Activated T-cell treated with anti-CD3 and anti-CD28 coated beads, Interleukin-2, amount 50 U/mL, for 4 hours (primary cell): ENCODE data around the gene LMCD1. TPM values are rescaled to one million over a fixed set of nuclear protein-coding genes. Genes with fewer than 3 reads are reported as not detected.

ENCODE experiments used
- ATAC-seq, 2 donors: fragments of 200-7000 bp; cut with Tn5 transposase; one replicate each; pipeline ENCODE4 v1.10.0; 2021
- DNase-seq: peaks from one replicate; pipeline ENCODE4 v3.0.0-alpha.2; 2020
- H3K27me3 Mint-ChIP-seq: one replicate; pipeline ENCODE4 v1.8.0; 2021; ENCODE audit warnings: low read depth, mixed read lengths
- H3K36me3 Mint-ChIP-seq: one replicate; pipeline ENCODE4 v1.8.0; 2022; ENCODE audit warnings: mixed read lengths; ENCODE audit not compliant: insufficient read depth
- H3K4me1 Mint-ChIP-seq: one replicate; pipeline ENCODE4 v1.8.0; 2021; ENCODE audit warnings: low read depth, mixed read lengths
- H3K4me3 Mint-ChIP-seq: one replicate; pipeline ENCODE4 v1.8.0; 2021; ENCODE audit warnings: mild to moderate bottlenecking, moderate library complexity, mixed read lengths
- H3K9me3 Mint-ChIP-seq: one replicate; pipeline ENCODE4 v1.8.0; 2021; ENCODE audit warnings: mixed read lengths
- total RNA-seq, 3 donors: library from RNA; stranded (reverse); gene quantifications; one replicate each; pipeline ENCODE4 v1.2.1, GENCODE V29; 2021

LMCD1 gene
- total RNA-seq, 3 donors from 2014 or later, result 0.74 to 1.8 (median 0.76) TPM

DNA sequence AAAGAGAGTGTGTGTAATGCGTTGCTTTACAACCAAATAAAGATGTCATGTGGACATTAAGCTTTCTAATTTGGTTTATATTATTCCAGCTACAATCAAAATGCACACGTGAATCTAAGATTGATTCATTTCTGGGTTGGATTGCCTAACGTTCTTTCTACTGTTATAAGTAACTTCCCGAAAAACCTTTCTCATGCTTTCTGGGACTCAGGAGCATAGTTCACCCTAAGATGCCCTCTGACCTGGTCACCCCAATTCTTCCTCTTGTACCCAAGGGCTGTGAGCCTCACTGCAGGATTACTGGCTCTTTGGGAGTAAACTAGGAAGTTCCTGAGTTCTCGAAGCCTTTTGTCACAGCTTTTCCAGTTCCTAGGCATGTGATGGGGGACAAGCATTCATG is 12.7 kb upstream of the LMCD1 start:
- Mint-ChIP-seq H3K27me3 (peaks cover 6% of the 10 kb centered on the region), H3K9me3 (no peaks in the 10 kb centered on the region), H3K4me3 (no peak overlapping the region), H3K36me3 (peaks cover 1% of the 10 kb centered on the region), H3K4me1 (peaks cover 2% of the 10 kb centered on the region)
- no peak for ATAC-seq
- no peak for DNase-seq

DNA sequence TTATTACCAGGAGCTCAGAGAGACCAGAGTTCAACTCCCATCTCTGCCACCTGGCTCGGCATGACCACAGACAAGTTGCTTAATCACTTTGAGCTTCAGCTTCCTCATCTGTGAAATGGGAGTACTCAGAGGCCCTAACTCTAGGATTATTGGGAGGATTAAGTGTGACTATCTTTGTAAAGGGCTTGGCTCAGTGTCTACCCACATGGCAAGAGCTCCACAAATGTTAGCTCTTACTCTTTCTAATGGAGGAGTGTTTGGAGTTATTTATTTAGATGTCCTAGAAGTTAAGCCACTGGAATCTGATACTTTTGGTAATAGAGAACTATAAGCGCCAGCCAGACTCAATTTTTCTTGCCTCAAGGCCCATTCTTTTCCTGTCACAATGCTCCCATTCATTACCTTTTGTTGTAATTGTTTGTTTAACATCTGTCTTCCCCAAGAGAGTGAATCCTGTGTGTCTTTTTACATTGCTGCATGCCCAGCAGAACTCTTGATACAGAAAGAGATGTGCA is 12.3 kb upstream of the LMCD1 start:
- no peak for DNase-seq
- Mint-ChIP-seq H3K36me3 (peaks cover 1% of the 10 kb centered on the region), H3K9me3 (no peaks in the 10 kb centered on the region), H3K4me3 (no peak overlapping the region), H3K4me1 (peaks cover 2% of the 10 kb centered on the region), H3K27me3 (peaks cover 6% of the 10 kb centered on the region)
- ATAC-seq, result no peak

DNA sequence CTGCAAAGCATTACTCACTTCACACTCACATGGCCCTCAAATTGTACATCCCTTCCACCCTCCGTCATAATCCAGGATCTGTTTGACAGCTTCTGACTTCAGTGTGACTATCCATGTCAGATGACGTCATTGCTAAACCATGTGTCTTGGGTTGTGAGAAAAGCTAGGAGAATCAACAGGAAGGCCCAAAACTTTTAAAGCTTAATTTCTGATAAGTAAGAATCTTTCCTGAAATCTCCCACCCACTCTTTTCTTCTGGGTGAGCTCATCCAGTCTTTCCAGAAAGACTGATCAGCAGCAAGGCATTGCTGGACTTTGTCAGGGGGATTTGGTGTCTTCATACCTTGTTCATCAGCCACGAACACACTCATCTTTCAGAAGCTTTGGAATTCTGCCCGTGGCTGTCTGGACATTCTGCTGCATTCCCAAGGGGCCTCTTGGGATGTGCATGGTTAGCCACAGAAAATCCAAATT is 11.5 kb upstream of the LMCD1 start:
- DNase-seq, result no peak
- Mint-ChIP-seq H3K36me3 (peaks cover 1% of the 10 kb centered on the region), H3K4me1 (peaks cover 2% of the 10 kb centered on the region), H3K9me3 (no peaks in the 10 kb centered on the region), H3K4me3 (no peak overlapping the region), H3K27me3 (peaks cover 6% of the 10 kb centered on the region)
- no peak for ATAC-seq

DNA sequence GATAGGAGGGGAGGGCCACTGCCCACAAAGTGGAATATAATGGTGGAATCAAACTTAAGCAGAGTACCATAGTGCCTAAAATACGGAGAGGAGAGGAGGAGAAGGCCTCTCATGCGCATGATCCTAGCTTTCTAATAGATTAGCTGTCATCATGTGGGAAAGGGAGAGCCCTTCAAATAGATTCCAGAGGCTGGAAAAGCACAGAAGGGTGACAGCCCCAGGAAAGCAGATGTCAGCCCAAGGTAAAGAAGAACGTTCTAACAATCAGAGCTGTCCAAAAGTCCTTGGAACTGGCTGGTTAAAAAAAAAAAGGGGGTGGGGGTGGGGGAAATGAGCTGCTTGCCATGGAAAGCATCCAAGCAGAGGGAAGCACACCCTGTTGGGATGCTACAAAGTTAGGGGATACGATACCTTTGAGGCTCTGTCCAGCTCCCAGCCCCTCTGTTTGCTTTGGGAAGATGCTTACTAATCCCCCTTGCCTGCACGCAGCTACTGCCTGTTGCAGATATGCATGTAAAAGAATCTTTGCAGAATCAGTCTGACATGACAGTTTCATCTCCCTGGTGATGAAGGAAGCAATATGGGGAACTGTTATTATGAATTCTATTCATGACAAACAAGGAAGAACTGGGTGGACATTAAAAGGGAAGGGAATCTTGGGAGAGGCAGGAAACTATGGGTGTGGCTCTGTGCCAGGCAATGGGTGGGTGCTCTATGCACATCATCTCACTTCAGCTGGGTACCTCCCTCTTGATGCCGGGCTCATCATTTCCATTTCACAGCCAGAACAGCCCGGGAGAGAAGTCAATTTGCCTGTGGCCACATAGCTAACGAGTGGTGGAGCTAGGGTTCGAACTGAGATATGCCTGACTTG is 10.1 kb upstream of the LMCD1 start:
- H3K4me3 Mint-ChIP-seq, result no peak overlapping the region
- peaks cover 2% of the 10 kb centered on the region for H3K4me1 Mint-ChIP-seq
- ATAC-seq, result no peak
- peaks cover 6% of the 10 kb centered on the region for H3K27me3 Mint-ChIP-seq
- DNase-seq, result no peak
- H3K36me3 Mint-ChIP-seq, result peaks cover 1% of the 10 kb centered on the region
- H3K9me3 Mint-ChIP-seq, result no peaks in the 10 kb centered on the region

DNA sequence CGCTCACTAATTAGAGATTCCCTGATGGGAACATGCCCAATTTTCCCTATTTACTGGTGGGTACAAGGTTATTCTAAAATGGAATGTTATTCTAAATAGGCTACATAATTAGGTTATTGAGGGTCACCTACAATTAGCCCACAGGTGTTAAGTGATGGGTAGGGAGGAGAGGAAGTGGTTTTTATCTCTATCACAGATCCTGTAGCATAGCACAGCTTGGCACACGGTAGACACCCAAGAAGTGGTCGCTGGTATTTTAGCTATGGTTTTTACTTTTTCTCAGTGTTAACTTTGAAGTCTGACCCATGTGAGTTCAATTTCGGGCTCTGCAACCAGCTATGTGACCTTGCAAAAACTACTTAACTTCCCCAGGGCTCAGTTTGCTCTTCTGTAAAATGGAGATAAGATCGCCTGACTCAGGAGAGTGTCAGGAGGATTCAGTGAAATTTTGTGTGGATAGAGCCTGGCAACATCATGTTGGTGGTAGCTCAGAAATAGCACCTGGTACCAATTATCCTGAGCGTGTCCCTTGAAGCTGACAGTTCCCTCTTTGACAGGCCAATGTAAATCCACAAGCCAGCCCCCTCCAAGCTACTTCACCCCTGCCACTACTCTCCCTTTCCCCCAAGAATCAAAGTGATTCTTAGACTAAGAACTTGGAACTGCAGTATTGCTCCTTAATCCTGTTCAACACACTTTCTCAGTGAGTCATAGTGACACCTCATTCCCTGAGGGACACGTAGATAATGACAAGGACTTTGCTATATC is 8.7 kb upstream of the LMCD1 start:
- peaks cover 2% of the 10 kb centered on the region for H3K4me1 Mint-ChIP-seq
- H3K36me3 Mint-ChIP-seq, result peaks cover 1% of the 10 kb centered on the region
- H3K9me3 Mint-ChIP-seq, result no peaks in the 10 kb centered on the region
- no peak for DNase-seq
- no peak for ATAC-seq
- H3K27me3 Mint-ChIP-seq, result peaks cover 6% of the 10 kb centered on the region
- no peak overlapping the region for H3K4me3 Mint-ChIP-seq

DNA sequence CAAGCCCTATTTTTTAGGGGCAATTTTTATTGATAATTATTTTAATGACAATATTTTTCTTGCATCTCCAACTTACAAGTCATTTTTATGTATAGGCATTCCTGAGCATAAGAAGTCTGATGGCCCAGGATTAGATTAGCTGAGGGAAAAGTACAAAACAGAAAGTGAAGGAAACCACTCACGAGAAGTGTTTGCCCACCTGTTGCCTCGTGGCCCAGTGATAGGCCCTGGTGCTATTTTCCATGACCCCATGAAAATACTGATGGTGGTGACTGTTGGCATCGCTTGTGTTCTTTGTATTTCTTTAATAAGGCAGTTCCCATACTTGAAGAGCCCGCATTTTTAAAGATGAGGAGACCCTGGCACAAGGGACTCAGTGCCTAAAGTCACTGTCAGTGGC is 7.9 kb upstream of the LMCD1 start:
- Mint-ChIP-seq H3K4me3 (no peak overlapping the region), H3K4me1 (peaks cover 2% of the 10 kb centered on the region), H3K36me3 (peaks cover 1% of the 10 kb centered on the region), H3K9me3 (no peaks in the 10 kb centered on the region), H3K27me3 (peaks cover 8% of the 10 kb centered on the region)
- ATAC-seq, result no peak
- no peak for DNase-seq

DNA sequence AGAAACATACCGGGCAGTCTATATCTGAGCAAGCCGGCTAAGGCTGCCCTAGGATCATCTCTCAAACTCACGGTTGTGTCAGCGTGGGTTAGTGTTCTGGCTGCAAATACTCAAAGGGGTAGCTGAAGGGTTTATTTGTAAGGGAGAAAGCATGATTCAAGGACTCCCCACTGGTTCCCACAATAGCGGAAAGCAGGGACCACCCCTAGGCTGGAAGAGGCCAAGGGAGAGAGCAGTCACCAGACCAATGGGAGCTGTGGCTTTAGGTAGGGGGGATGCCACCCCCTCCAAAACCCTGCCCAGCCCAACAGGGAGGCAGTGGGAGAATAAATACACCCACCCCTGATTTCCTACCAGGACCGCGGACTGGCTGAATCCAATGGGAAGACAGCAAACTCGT is 7.3 kb upstream of the LMCD1 start:
- no peaks in the 10 kb centered on the region for H3K9me3 Mint-ChIP-seq
- no peak for ATAC-seq
- H3K27me3 Mint-ChIP-seq, result peaks cover 9% of the 10 kb centered on the region
- no peak for DNase-seq
- peaks cover 2% of the 10 kb centered on the region for H3K4me1 Mint-ChIP-seq
- no peak overlapping the region for H3K4me3 Mint-ChIP-seq
- peaks cover 1% of the 10 kb centered on the region for H3K36me3 Mint-ChIP-seq

DNA sequence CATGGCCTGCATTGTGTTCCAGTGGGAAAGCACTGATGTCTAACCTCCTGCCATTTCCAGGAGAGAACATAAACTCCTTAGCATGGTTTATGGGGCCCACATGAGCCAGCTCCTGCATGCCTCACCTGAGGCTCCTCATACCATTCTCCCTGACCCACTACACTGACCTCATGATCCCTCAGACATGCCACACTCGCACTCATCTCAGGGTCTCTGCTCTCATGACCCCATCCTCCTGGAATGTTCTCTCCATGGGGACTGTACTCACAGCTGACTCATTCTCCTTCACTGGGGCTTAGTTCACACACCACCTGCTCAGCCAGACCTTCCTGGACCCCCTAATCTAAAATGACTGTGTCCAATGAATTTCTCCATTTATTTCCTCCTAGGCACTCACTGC is 4.0 kb upstream of the LMCD1 start:
- no peak for DNase-seq
- Mint-ChIP-seq H3K9me3 (no peaks in the 10 kb centered on the region), H3K36me3 (no peaks in the 10 kb centered on the region), H3K4me3 (no peak overlapping the region), H3K27me3 (peaks cover 20% of the 10 kb centered on the region), H3K4me1 (peaks cover 11% of the 10 kb centered on the region)
- no peak for ATAC-seq

DNA sequence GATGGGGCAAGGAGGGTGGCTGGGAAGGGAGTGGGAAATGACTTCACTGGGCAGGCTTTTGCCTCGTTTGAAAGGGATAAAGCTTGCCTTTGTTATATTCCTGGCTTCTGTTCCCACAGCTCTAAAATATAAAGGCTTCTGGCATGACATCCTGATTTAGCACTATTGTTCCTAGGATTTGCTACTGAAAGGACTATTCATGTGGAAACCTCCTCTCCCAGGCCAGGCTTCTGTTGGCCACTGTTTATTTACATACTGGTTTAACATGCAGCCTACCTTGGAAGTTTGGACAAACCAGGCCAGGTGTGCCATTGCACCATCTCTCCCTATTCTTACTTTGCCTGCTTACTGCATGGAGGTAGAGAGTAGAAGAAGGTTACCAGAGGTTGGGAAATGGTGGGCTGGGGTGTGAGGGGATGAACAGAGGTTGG is 2.4 kb upstream of the LMCD1 start:
- no peak overlapping the region for H3K4me3 Mint-ChIP-seq
- H3K9me3 Mint-ChIP-seq, result no peaks in the 10 kb centered on the region
- H3K36me3 Mint-ChIP-seq, result no peaks in the 10 kb centered on the region
- no peak for DNase-seq
- ATAC-seq, result no peak
- peaks cover 21% of the 10 kb centered on the region for H3K27me3 Mint-ChIP-seq
- H3K4me1 Mint-ChIP-seq, result peaks cover 22% of the 10 kb centered on the region

DNA sequence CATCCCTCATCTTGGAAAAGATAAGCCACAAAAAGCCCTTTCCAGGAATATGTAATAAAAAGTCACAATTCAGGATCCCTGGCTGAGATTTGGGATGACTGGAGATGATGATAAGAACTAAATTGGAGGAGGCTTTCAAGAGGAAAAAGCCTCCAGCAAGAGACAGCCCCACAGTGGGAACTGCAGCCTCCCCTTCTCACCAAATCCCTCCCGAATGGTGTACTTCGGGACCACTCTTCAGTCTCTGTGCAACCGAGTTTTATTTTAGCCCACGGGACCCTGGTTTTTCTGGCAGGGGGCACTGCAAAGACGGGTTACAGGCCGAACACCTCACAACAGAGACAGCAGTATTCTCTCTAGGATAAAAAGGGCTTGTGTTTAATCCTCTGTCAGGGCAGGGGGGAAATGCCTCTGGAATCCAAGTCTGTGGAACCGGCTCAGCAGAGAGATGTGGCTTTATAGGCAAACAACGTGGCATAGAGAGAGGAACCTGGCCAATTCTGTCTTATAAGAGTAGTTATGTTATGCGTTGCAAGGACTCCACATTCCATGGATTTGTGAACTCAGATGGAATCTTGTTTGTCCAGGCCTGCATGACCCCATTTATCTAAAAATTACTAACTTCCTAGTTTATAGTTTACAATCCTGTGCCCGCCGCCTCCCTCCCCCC is 1.2 kb upstream of the LMCD1 start:
- Mint-ChIP-seq H3K27me3 (peaks cover 21% of the 10 kb centered on the region), H3K4me3 (no peak overlapping the region), H3K36me3 (no peaks in the 10 kb centered on the region), H3K4me1 (peaks cover 22% of the 10 kb centered on the region), H3K9me3 (no peaks in the 10 kb centered on the region)
- no peak for ATAC-seq
- DNase-seq, result no peak

DNA sequence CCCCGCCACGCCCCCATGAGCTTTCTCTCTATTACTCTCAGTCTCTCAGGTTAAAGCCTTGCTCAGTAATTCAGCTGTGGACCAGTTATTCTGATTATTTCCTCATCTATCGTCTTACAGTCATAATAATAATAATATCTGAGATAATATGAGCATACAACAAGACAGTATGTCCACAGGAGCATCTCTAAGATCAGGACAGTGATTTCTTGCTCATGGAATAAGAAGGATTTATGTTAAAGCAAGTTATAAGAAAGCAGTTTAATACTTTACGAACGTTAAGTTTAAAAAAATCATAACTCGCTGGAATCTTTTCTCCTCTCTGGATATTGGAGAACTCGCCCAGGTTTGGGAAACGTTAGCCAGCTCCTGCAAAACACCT is 643 bp upstream of the LMCD1 start:
- no peaks in the 10 kb centered on the region for H3K9me3 Mint-ChIP-seq
- peak overlapping the region; percentile 83 for H3K4me3 Mint-ChIP-seq
- no peak for ATAC-seq
- peaks cover 21% of the 10 kb centered on the region for H3K27me3 Mint-ChIP-seq
- H3K36me3 Mint-ChIP-seq, result no peaks in the 10 kb centered on the region
- H3K4me1 Mint-ChIP-seq, result peaks cover 22% of the 10 kb centered on the region
- DNase-seq, result no peak

DNA sequence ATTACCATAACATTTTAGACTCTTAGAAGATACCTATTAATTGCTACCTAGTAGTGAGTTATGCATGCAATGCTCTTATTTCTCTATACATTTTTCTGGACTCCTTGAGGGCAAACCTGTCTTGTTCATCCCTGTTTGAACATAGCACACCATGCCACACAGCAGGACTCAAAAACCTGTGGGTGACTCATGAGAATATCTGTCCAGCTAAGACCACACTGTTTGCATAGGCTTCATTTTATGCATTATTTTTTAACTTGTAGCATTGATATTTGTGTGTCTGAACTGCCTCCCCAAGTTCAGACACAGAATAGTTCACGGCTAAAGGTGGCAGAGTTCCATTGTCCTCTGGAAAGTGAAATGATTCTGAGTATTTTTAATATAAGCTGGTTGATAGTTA is 1.8 kb downstream of the LMCD1 start:
- peaks cover 22% of the 10 kb centered on the region for H3K4me1 Mint-ChIP-seq
- H3K4me3 Mint-ChIP-seq, result no peak overlapping the region
- no peak for DNase-seq
- peaks cover 19% of the 10 kb centered on the region for H3K27me3 Mint-ChIP-seq
- H3K36me3 Mint-ChIP-seq, result no peaks in the 10 kb centered on the region
- ATAC-seq, result no peak
- H3K9me3 Mint-ChIP-seq, result no peaks in the 10 kb centered on the region

DNA sequence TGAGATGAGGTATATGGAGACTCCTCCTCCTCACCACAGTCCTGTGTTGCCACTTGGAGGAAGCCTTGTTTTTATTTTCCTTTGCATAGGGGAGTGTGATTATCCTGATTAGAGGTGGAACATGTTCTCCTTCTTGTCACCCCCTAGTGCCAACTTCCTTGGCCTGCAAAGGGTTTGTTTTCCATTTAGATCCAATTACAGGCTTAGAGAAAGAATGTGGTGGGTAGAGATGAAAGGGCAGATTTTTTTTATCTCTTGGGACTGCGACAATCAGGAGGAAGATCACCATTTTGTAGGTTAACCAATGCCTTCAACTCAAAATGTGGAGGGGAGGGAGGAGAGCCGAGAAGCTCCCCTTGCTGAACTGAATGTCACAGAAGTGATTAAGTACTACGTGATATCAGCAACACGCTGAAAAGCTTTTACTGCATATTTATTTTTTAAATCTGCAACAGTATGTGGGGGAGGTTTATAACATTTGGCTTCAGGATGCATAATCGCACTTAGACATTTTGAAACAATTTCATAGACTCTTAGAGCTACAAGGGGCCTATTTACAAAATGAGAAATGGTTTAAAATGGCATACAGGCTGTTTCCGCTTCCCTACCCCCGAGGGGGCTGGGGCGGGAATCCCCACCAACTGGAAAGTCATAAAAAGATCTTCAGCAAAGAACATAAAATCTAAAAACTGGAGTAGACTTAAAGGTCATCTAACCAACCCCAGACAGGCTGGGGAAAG is 2.4 kb downstream of the LMCD1 start:
- no peak for DNase-seq
- H3K9me3 Mint-ChIP-seq, result no peaks in the 10 kb centered on the region
- H3K27me3 Mint-ChIP-seq, result peaks cover 18% of the 10 kb centered on the region
- H3K4me1 Mint-ChIP-seq, result peaks cover 22% of the 10 kb centered on the region
- H3K36me3 Mint-ChIP-seq, result no peaks in the 10 kb centered on the region
- H3K4me3 Mint-ChIP-seq, result no peak overlapping the region
- ATAC-seq, result no peak

DNA sequence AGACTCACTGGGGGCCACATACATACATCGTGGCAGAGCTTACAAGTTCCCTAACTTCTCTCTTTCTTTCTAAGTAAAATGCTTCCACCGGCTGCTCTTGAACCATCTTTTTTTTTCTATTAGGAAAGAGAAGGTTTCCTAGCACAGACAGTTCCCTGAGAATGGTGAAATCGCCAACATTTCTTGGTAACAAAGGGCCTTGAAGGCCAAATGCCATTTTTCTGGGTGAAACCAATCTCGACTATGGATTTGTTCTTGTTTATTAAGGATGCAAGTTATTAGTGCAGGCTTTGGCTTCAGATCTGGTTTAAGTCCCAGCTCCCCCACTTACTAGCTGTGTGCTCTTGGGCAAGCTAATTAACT is 3.0 kb downstream of the LMCD1 start:
- Mint-ChIP-seq H3K27me3 (peaks cover 16% of the 10 kb centered on the region), H3K36me3 (no peaks in the 10 kb centered on the region), H3K4me3 (no peak overlapping the region), H3K9me3 (no peaks in the 10 kb centered on the region), H3K4me1 (peaks cover 22% of the 10 kb centered on the region)
- no peak for DNase-seq
- no peak for ATAC-seq
